Astrocyte (in vitro differentiated cells and primary cell): Measurements from ENCODE around the gene SDHC. TPM values are rescaled to one million over a fixed set of nuclear protein-coding genes. Genes with fewer than 3 reads are reported as not detected.
A peak's percentile ranks its signal among the peaks of the same experiment; 100 is the strongest.
"Not testable (repeated sequence)": the region's sequence is repeated elsewhere in the genome, so short reads cannot be mapped to it uniquely, and the experiment has no call there.

ENCODE experiments used
- DNase-seq: peaks from one replicate; pipeline ENCODE4 v3.0.0-alpha.2; 2010; ENCODE audit warnings: low read depth
- FAIRE-seq: peaks from 2 replicates; lab custom pipeline; 2011; peaks lifted over from hg19 to GRCh38; lab: Jason Lieb, UNC
- H2AFZ ChIP-seq: 2 replicates; pipeline ENCODE4 v1.6.0; 2012; ENCODE audit warnings: low read depth, low read length, inconsistent platforms
- H3K27ac ChIP-seq: 2 replicates; pipeline ENCODE4 v1.5.1; 2011; ENCODE audit warnings: low read depth, low read length, inconsistent platforms
- H3K27me3 ChIP-seq: 2 replicates; pipeline ENCODE4 v1.6.0; 2011; ENCODE audit warnings: low read length, inconsistent platforms; ENCODE audit not compliant: insufficient read depth
- H3K36me3 ChIP-seq: 2 replicates; pipeline ENCODE4 v1.5.1; 2011; ENCODE audit warnings: low read length, inconsistent platforms; ENCODE audit not compliant: insufficient read depth
- H3K4me1 ChIP-seq: 2 replicates; pipeline ENCODE4 v1.5.1; 2011; ENCODE audit warnings: low read length, inconsistent platforms; ENCODE audit not compliant: insufficient read depth
- H3K4me2 ChIP-seq: 2 replicates; pipeline ENCODE4 v1.6.0; 2012; ENCODE audit warnings: low read length, inconsistent platforms
- H3K4me3 ChIP-seq: 2 replicates; pipeline ENCODE4 v1.5.1; 2011; ENCODE audit warnings: low read depth, mild to moderate bottlenecking, low read length, inconsistent platforms; ENCODE audit not compliant: insufficient read depth
- H3K79me2 ChIP-seq: 2 replicates; pipeline ENCODE4 v1.6.0; 2012; ENCODE audit warnings: mild to moderate bottlenecking, low read length, inconsistent platforms; ENCODE audit not compliant: insufficient read depth
- H3K9ac ChIP-seq: 2 replicates; pipeline ENCODE4 v1.6.0; 2012; ENCODE audit warnings: mild to moderate bottlenecking, low read length, inconsistent platforms
- H3K9me3 ChIP-seq: 2 replicates; pipeline ENCODE4 v1.5.1; 2012; ENCODE audit warnings: low read depth, mild to moderate bottlenecking, low read length, inconsistent platforms; ENCODE audit not compliant: insufficient read depth
- H4K20me1 ChIP-seq: 2 replicates; pipeline ENCODE4 v1.6.0; 2012; ENCODE audit warnings: low read length, inconsistent platforms; ENCODE audit not compliant: insufficient read depth
- H3K27ac Mint-ChIP-seq: one replicate; pipeline ENCODE4 v1.8.0; 2021; ENCODE audit warnings: mild to moderate bottlenecking, mixed read lengths; ENCODE audit not compliant: unreplicated experiment
- H3K27me3 Mint-ChIP-seq: one replicate; pipeline ENCODE4 v1.8.0; 2021; ENCODE audit warnings: low read depth, mixed read lengths; ENCODE audit not compliant: unreplicated experiment
- H3K36me3 Mint-ChIP-seq: one replicate; pipeline ENCODE4 v1.8.0; 2021; ENCODE audit warnings: low read depth, mixed read lengths; ENCODE audit not compliant: unreplicated experiment
- H3K4me1 Mint-ChIP-seq: one replicate; pipeline ENCODE4 v1.8.0; 2021; ENCODE audit warnings: low read depth, mixed read lengths; ENCODE audit not compliant: unreplicated experiment
- H3K4me3 Mint-ChIP-seq: one replicate; pipeline ENCODE4 v1.8.0; 2021; ENCODE audit warnings: mild to moderate bottlenecking, moderate library complexity, mixed read lengths; ENCODE audit not compliant: unreplicated experiment
- H3K9me3 Mint-ChIP-seq: one replicate; pipeline ENCODE4 v1.8.0; 2021; ENCODE audit warnings: mild to moderate bottlenecking, mixed read lengths; ENCODE audit not compliant: unreplicated experiment
- CTCF ChIP-seq: IDR thresholded peaks from 2 replicates; pipeline ENCODE4 v1.5.1; 2011; ENCODE audit warnings: low read depth, mild to moderate bottlenecking, inconsistent platforms, low read length, moderate library complexity; ENCODE audit not compliant: insufficient read depth
- EZH2 ChIP-seq: IDR thresholded peaks from 2 replicates; pipeline ENCODE4 v1.6.1; 2012; ENCODE audit warnings: mild to moderate bottlenecking, low read length, inconsistent platforms; ENCODE audit not compliant: insufficient read depth
- total RNA-seq: library from RNA; stranded (reverse); gene quantifications from 2 replicates; pipeline ENCODE4 v1.2.1, GENCODE V29; 2021

The SDHC gene
- total RNA-seq, 1 donor from 2014 or later = 181 TPM

GRCh38 chr1:161393151-161393550 lies 79.0 kb downstream of the SDHC start:
- no peaks in the 10 kb centered on the region for H3K27me3 ChIP-seq
- H3K27ac ChIP-seq = no peak overlapping the region
- H3K4me3 ChIP-seq = no peak overlapping the region
- Mint-ChIP-seq H3K27me3 (peaks cover 3% of the 10 kb centered on the region), H3K9me3 (no peaks in the 10 kb centered on the region), H3K27ac (no peak overlapping the region), H3K4me1 (peaks cover 1% of the 10 kb centered on the region), H3K4me3 (no peak overlapping the region), H3K36me3 (no peaks in the 10 kb centered on the region)
- H3K4me1 ChIP-seq = peaks cover 7% of the 10 kb centered on the region
- TF ChIP-seq EZH2 (no peak), CTCF (no peak)
- no peaks in the 10 kb centered on the region for H3K9me3 ChIP-seq
- no peak overlapping the region for H3K4me2 ChIP-seq
- no peak for FAIRE-seq
- no peak overlapping the region for H3K9ac ChIP-seq
- H4K20me1 ChIP-seq = no peaks in the 10 kb centered on the region
- H2AFZ ChIP-seq = no peak overlapping the region
- no peaks in the 10 kb centered on the region for H3K36me3 ChIP-seq
- H3K79me2 ChIP-seq = no peaks in the 10 kb centered on the region
- DNase-seq = no peak

GRCh38 chr1:161397038-161397437 lies 82.9 kb downstream of the SDHC start:
- not testable (repeated sequence) for H4K20me1 ChIP-seq, H3K4me3 Mint-ChIP-seq, H3K9me3 Mint-ChIP-seq, H3K9ac ChIP-seq, H3K79me2 ChIP-seq, H3K4me3 ChIP-seq, H3K36me3 Mint-ChIP-seq, H3K4me1 ChIP-seq, H3K27me3 ChIP-seq, DNase-seq, H3K36me3 ChIP-seq, H2AFZ ChIP-seq, FAIRE-seq, H3K27ac Mint-ChIP-seq, H3K27me3 Mint-ChIP-seq, H3K4me1 Mint-ChIP-seq, H3K4me2 ChIP-seq, H3K9me3 ChIP-seq, H3K27ac ChIP-seq

GRCh38 chr1:161398900-161399256 lies 84.7 kb downstream of the SDHC start:
- no peaks in the 10 kb centered on the region for H3K79me2 ChIP-seq
- H2AFZ ChIP-seq = peak overlapping the region; percentile 99
- Mint-ChIP-seq H3K27me3 (peaks cover 2% of the 10 kb centered on the region), H3K9me3 (no peaks in the 10 kb centered on the region), H3K36me3 (no peaks in the 10 kb centered on the region), H3K27ac (peak overlapping the region; percentile 100), H3K4me3 (peak overlapping the region; percentile 95), H3K4me1 (peaks cover 3% of the 10 kb centered on the region)
- H3K4me3 ChIP-seq = peak overlapping the region; percentile 87
- TF ChIP-seq CTCF (no peak), EZH2 (no peak)
- H3K4me1 ChIP-seq = peaks cover 5% of the 10 kb centered on the region
- H3K9me3 ChIP-seq = no peaks in the 10 kb centered on the region
- H3K27ac ChIP-seq = peak overlapping the region; percentile 97
- H3K4me2 ChIP-seq = peak overlapping the region; percentile 98
- no peaks in the 10 kb centered on the region for H3K27me3 ChIP-seq
- no peak for DNase-seq
- peak overlapping the region; percentile 92 for H3K9ac ChIP-seq
- no peaks in the 10 kb centered on the region for H3K36me3 ChIP-seq
- no peaks in the 10 kb centered on the region for H4K20me1 ChIP-seq
- no peak for FAIRE-seq
